Measurements from ENCODE around the gene SYNPR.

SYNPR gene

GRCh38 chr3:63400246-63400860 is 122.2 kb downstream of the SYNPR start:
- TF ChIP-seq CTCF (IDR thresholded peaks at IDR 0.05; ENCODE audit: extremely low read depth, insufficient read depth, missing control alignments): no peak

GRCh38 chr3:63405882-63406281 is 127.8 kb downstream of the SYNPR start:
- DNase-seq (ENCODE audit: low spot score): no peak
- in situ Hi-C loops (cut with MboI; ENCODE audit: low pct_unique_long_range_greater_than_20kb, low sequenced_read_pairs, unreplicated experiment): no loop called here
- no peak for TF ChIP-seq CTCF (IDR thresholded peaks at IDR 0.05; ENCODE audit: extremely low read depth, insufficient read depth, missing control alignments)

More at GRCh38 chr3:63400246-63400860, 122.2 kb downstream of the SYNPR start:
- in situ Hi-C loops (cut with MboI; ENCODE audit: low pct_unique_long_range_greater_than_20kb, low sequenced_read_pairs, unreplicated experiment): no loop called here
- DNase-seq (ENCODE audit: low spot score): no peak

- DNase-seq (ENCODE audit: low spot score): no peak
- no peak for TF ChIP-seq CTCF (IDR thresholded peaks at IDR 0.05; ENCODE audit: extremely low read depth, insufficient read depth, missing control alignments)
- in situ Hi-C loops (cut with MboI; ENCODE audit: low pct_unique_long_range_greater_than_20kb, low sequenced_read_pairs, unreplicated experiment): no loop called here
Observed at GRCh38 chr3:63413523-63413922, 135.4 kb downstream of the SYNPR start.

- in situ Hi-C loops (cut with MboI; ENCODE audit: low pct_unique_long_range_greater_than_20kb, low sequenced_read_pairs, unreplicated experiment): no loop called here
- no peak for DNase-seq (ENCODE audit: low spot score)
- no peak for TF ChIP-seq CTCF (IDR thresholded peaks at IDR 0.05; ENCODE audit: extremely low read depth, insufficient read depth, missing control alignments)
Observed at GRCh38 chr3:63414607-63415006, 136.5 kb downstream of the SYNPR start.

- in situ Hi-C loops (cut with MboI; ENCODE audit: low pct_unique_long_range_greater_than_20kb, low sequenced_read_pairs, unreplicated experiment): no loop called here
- DNase-seq (ENCODE audit: low spot score): no peak
- TF ChIP-seq CTCF (IDR thresholded peaks at IDR 0.05; ENCODE audit: extremely low read depth, insufficient read depth, missing control alignments): no peak
Observed at GRCh38 chr3:63429905-63430304, 151.8 kb downstream of the SYNPR start.

GRCh38 chr3:63430875-63431274 is 152.8 kb downstream of the SYNPR start:
- DNase-seq (ENCODE audit: low spot score): no peak
- TF ChIP-seq CTCF (IDR thresholded peaks at IDR 0.05; ENCODE audit: extremely low read depth, insufficient read depth, missing control alignments): no peak
- in situ Hi-C loops (cut with MboI; ENCODE audit: low pct_unique_long_range_greater_than_20kb, low sequenced_read_pairs, unreplicated experiment): no loop called here

Data from GM13977 (cell line).